ENCODE measurements around the gene CASKIN1. TPM values are rescaled to one million over a fixed set of nuclear protein-coding genes. Genes with fewer than 3 reads are reported as not detected.

Gene CASKIN1
- polyA plus RNA-seq, 12 donors, result 1.3 to 4.1 (median 2.1) TPM; not detected in 2

GRCh38 chr16:2174396-2175131, 21.8 kb downstream of the CASKIN1 start:
- DNase-seq, result no peak

- no peak for DNase-seq
Observed at GRCh38 chr16:2173916-2174315, 22.5 kb downstream of the CASKIN1 start.

GRCh38 chr16:2173366-2173765, 23.0 kb downstream of the CASKIN1 start:
- no peak for DNase-seq

- DNase-seq, result no peak
Observed at GRCh38 chr16:2172688-2173335, 23.6 kb downstream of the CASKIN1 start.

- no peak for DNase-seq
Observed at GRCh38 chr16:2171601-2172178, 24.7 kb downstream of the CASKIN1 start.

GRCh38 chr16:2170587-2171435, 25.6 kb downstream of the CASKIN1 start:
- no peak for DNase-seq

GRCh38 chr16:2170080-2170479, 26.3 kb downstream of the CASKIN1 start:
- no peak for DNase-seq

GRCh38 chr16:2167068-2167638, 29.3 kb downstream of the CASKIN1 start:
- no peak for DNase-seq

- DNase-seq, result no peak
Observed at GRCh38 chr16:2166263-2167067, 29.9 kb downstream of the CASKIN1 start.

GRCh38 chr16:2165861-2166260, 30.5 kb downstream of the CASKIN1 start:
- no peak for DNase-seq

GRCh38 chr16:2163211-2163881, 33.1 kb downstream of the CASKIN1 start:
- no peak for DNase-seq

GRCh38 chr16:2162676-2163118, 33.7 kb downstream of the CASKIN1 start:
- no peak for DNase-seq

GRCh38 chr16:2161911-2162310, 34.5 kb downstream of the CASKIN1 start:
- DNase-seq, result no peak

- no peak for DNase-seq
Observed at GRCh38 chr16:2160915-2161551, 35.4 kb downstream of the CASKIN1 start.

GRCh38 chr16:2159175-2159838, 37.1 kb downstream of the CASKIN1 start:
- peak; percentile 86 for DNase-seq

- no peak for DNase-seq
Observed at GRCh38 chr16:2158262-2158638, 38.2 kb downstream of the CASKIN1 start.

GRCh38 chr16:2157480-2158261, 38.7 kb downstream of the CASKIN1 start:
- no peak for DNase-seq

- no peak for DNase-seq
Observed at GRCh38 chr16:2156849-2157224, 39.6 kb downstream of the CASKIN1 start.

Data from muscle of arm (tissue), 12 donors.